B cell (primary cell): ENCODE results near the gene IQSEC3. TPM values are rescaled to one million over a fixed set of nuclear protein-coding genes. Genes with fewer than 3 reads are reported as not detected.

ENCODE experiments used
- ATAC-seq: fragments of 200-7000 bp; cut with Tn5 transposase; one replicate; pipeline ENCODE4 v1.10.0; 2021; ENCODE audit warnings: low read depth, mild to moderate bottlenecking, moderate number of reproducible peaks, moderate library complexity
- CTCF ChIA-PET: fragments of 350-600 bp; sonication (Branson Sonifier 250); formaldehyde crosslinking; loops from one replicate; lab custom pipeline; 2021; ENCODE audit warnings: antibody characterized with exemption, inconsistent platforms; lab: Charles Lee
- POLR2A ChIA-PET: fragments of 350-600 bp; sonication (Branson Sonifier 250); formaldehyde crosslinking; loops from one replicate; lab custom pipeline; 2021; ENCODE audit warnings: antibody characterized with exemption; lab: Charles Lee
- DNase-seq: peaks from one replicate; pipeline ENCODE4 v3.0.0; 2013
- H2AFZ ChIP-seq: 2 replicates; pipeline ENCODE4 v1.6.1; 2012; ENCODE audit warnings: mild to moderate bottlenecking, low read depth, low read length; ENCODE audit not compliant: insufficient read depth, poor library complexity, severe bottlenecking
- H3K27ac ChIP-seq, 2 donors: 1 replicate in 1 of 2; 2 replicates in 1 of 2; pipeline ENCODE4 v1.5.1; 2012 to 2013; ENCODE audit warnings: low read length in 2 of 2, mild to moderate bottlenecking in 2 of 2, moderate library complexity in 1 of 2
- H3K27me3 ChIP-seq, 4 experiments: fragments of 200-600 bp in 1 of 4; sonication (generic) in 1 of 4; replicated peaks in 1 of 4; 1 replicate in 2 of 4; 2 replicates in 2 of 4; pipeline versions ENCODE4 v1.6.1 to v1.7.0; 2013 to 2016; ENCODE audit warnings: low read length in 3 of 4, mild to moderate bottlenecking in 2 of 4, mixed read lengths in 1 of 4, moderate library complexity in 1 of 4; ENCODE audit not compliant: insufficient read depth in 4 of 4, control insufficient read depth in 3 of 4; ENCODE audit errors: control extremely low read depth in 1 of 4
- H3K36me3 ChIP-seq, 2 experiments: replicated peaks in 1 of 2; 1 replicate in 1 of 2; 2 replicates in 1 of 2; pipeline versions ENCODE4 v1.6.1 to v1.7.1; 2013; ENCODE audit warnings: low read length in 1 of 2; ENCODE audit not compliant: insufficient read depth in 2 of 2, control insufficient read depth in 1 of 2; ENCODE audit errors: control extremely low read depth in 1 of 2, extremely low read depth in 1 of 2
- H3K4me1 ChIP-seq, 2 donors: fragments of 200-600 bp in 1 of 2; sonication (generic) in 1 of 2; 1 replicate in 1 of 2; 2 replicates in 1 of 2; pipeline versions ENCODE4 v1.5.1 to v1.6.1; 2013 to 2017; ENCODE audit warnings: low read length in 2 of 2; ENCODE audit not compliant: control insufficient read depth in 2 of 2, insufficient read depth in 2 of 2
- H3K4me2 ChIP-seq: replicated peaks from 2 replicates; pipeline ENCODE3; 2012; ENCODE audit warnings: mild to moderate bottlenecking, low read depth, low read length; ENCODE audit not compliant: poor library complexity, severe bottlenecking
- H3K4me3 ChIP-seq, 5 experiments: fragments of 200-600 bp in 1 of 5; sonication (generic) in 1 of 5; 1 replicate in 3 of 5; 2 replicates in 2 of 5; pipeline versions ENCODE4 v1.5.1 to v1.7.0; 2011 to 2016; ENCODE audit warnings: low read length in 4 of 5, mild to moderate bottlenecking in 4 of 5, low read depth in 2 of 5, control low read depth in 1 of 5, moderate library complexity in 1 of 5; ENCODE audit not compliant: insufficient read depth in 1 of 5; ENCODE audit errors: control extremely low read depth in 1 of 5, extremely low read depth in 1 of 5
- H3K79me2 ChIP-seq: fragments of 200-600 bp; sonication (generic); one replicate; pipeline ENCODE4 v1.6.0; 2016; ENCODE audit warnings: low read length; ENCODE audit not compliant: control insufficient read depth, insufficient read depth
- H3K9ac ChIP-seq: fragments of 200-600 bp; sonication (generic); 2 replicates; pipeline ENCODE4 v1.6.1; 2017; ENCODE audit warnings: mild to moderate bottlenecking, low read length, moderate library complexity
- H3K9me3 ChIP-seq, 3 donors: one replicate each; pipeline versions ENCODE4 v1.6.1 to v1.7.1; 2013; ENCODE audit warnings: low read length in 2 of 3; ENCODE audit not compliant: control insufficient read depth in 2 of 3, insufficient read depth in 1 of 3; ENCODE audit errors: control extremely low read depth in 1 of 3
- H4K20me1 ChIP-seq: 2 replicates; pipeline ENCODE4 v1.6.0; 2012; ENCODE audit warnings: mild to moderate bottlenecking, low read length; ENCODE audit not compliant: insufficient read depth, control insufficient read depth, poor library complexity, severe bottlenecking
- H3K27ac Mint-ChIP-seq: one replicate; pipeline ENCODE4 v1.8.0; 2021; ENCODE audit warnings: mixed read lengths
- H3K27me3 Mint-ChIP-seq: one replicate; pipeline ENCODE4 v1.8.0; 2021; ENCODE audit warnings: mixed read lengths
- H3K4me1 Mint-ChIP-seq: one replicate; pipeline ENCODE4 v1.8.0; 2021; ENCODE audit warnings: mixed read lengths
- H3K4me3 Mint-ChIP-seq: one replicate; pipeline ENCODE4 v1.8.0; 2021; ENCODE audit warnings: mixed read lengths
- H3K9me3 Mint-ChIP-seq: one replicate; pipeline ENCODE4 v1.8.0; 2022; ENCODE audit warnings: mixed read lengths; ENCODE audit not compliant: insufficient read depth
- CTCF ChIP-seq: fragments of 200-600 bp; IDR thresholded peaks from one replicate; pipeline ENCODE4 v1.8.0; 2022; ENCODE audit warnings: antibody characterized with exemption, mild to moderate bottlenecking
- EZH2 ChIP-seq: IDR thresholded peaks from 2 replicates; pipeline ENCODE4 v1.6.1; 2012; ENCODE audit warnings: borderline replicate concordance, low read depth, mild to moderate bottlenecking, moderate library complexity, low read length; ENCODE audit not compliant: insufficient read depth, poor library complexity, severe bottlenecking
- WGBS: methylation state at CpG from one replicate; pipeline ENCODE4 v1.1.5; 2013; ENCODE audit warnings: missing lambda C conversion rate; ENCODE audit not compliant: insufficient coverage; 5-methylcytosine and 5-hydroxymethylcytosine counted together
- intact Hi-C: fragments of 100-400 bp; cut with micrococcal nuclease; formaldehyde crosslinking; loops from one replicate; pipeline ENCODE4 v1.10.0; 2022
- polyA plus RNA-seq: library from polyadenylated mRNA; depleted of rRNA; stranded (reverse); fragments of >200 nt; gene quantifications from 2 replicates; pipeline ENCODE4 v1.2.3, GENCODE V29; 2012
- total RNA-seq, 2 donors: library from RNA; stranded (reverse); fragments of 120-200 nt in 1 of 2; gene quantifications; 1 replicate in 1 of 2; 2 replicates in 1 of 2; pipeline versions ENCODE4 v1.2.3 to v1.2.4, GENCODE V29; 2013 to 2022

IQSEC3 gene
- total and polyA plus RNA-seq, 2 donors (not counting 1 experiment from before 2014, with no cell fraction given) = 0.01 to 1.8 TPM

GRCh38 chr12:167959-168600, 101.5 kb downstream of the IQSEC3 start:
- no peak overlapping the region for H3K9ac ChIP-seq
- no peaks in the 10 kb centered on the region for H3K9me3 ChIP-seq
- no peak overlapping the region for H2AFZ ChIP-seq
- no peaks in the 10 kb centered on the region for H3K36me3 ChIP-seq
- TF ChIP-seq EZH2 = no peak
- TF ChIP-seq CTCF = no peak
- no peak for ATAC-seq
- no peak overlapping the region for H3K4me2 ChIP-seq
- CTCF ChIA-PET = no interaction called here
- no peak overlapping the region for H3K27ac ChIP-seq
- no peaks in the 10 kb centered on the region for H3K4me1 Mint-ChIP-seq
- H3K4me3 Mint-ChIP-seq = no peak overlapping the region
- intact Hi-C loops = no loop called here
- H3K4me3 ChIP-seq = no peak overlapping the region
- H4K20me1 ChIP-seq = no peaks in the 10 kb centered on the region
- no peaks in the 10 kb centered on the region for H3K79me2 ChIP-seq
- peaks cover 26% of the 10 kb centered on the region for H3K27me3 Mint-ChIP-seq
- no peak overlapping the region for H3K27ac Mint-ChIP-seq
- no peaks in the 10 kb centered on the region for H3K9me3 Mint-ChIP-seq
- WGBS = 92% methylated on average over 9 of the region's 12 CpGs
- POLR2A ChIA-PET = no interaction called here
- H3K4me1 ChIP-seq = no peaks in the 10 kb centered on the region
- DNase-seq = no peak
- H3K27me3 ChIP-seq = peaks cover 0 to 2% (median 0%) of the 10 kb centered on the region in 4 experiments

- Mint-ChIP-seq H3K4me1 (no peaks in the 10 kb centered on the region), H3K4me3 (no peak overlapping the region), H3K27ac (no peak overlapping the region), H3K27me3 (peaks cover 26% of the 10 kb centered on the region), H3K9me3 (no peaks in the 10 kb centered on the region)
- Histone ChIP-seq H3K36me3 (no peaks in the 10 kb centered on the region), H3K9me3 (no peaks in the 10 kb centered on the region), H3K4me1 (no peaks in the 10 kb centered on the region), H3K27me3 (peaks cover 0 to 2% (median 0%) of the 10 kb centered on the region in 4 experiments), H4K20me1 (no peaks in the 10 kb centered on the region), H3K9ac (no peak overlapping the region), H3K4me2 (no peak overlapping the region), H2AFZ (no peak overlapping the region), H3K79me2 (no peaks in the 10 kb centered on the region), H3K4me3 (no peak overlapping the region), H3K27ac (no peak overlapping the region)
- 44% methylated on average over 16 of the region's 22 CpGs for WGBS
- CTCF ChIA-PET = no interaction called here
- intact Hi-C loops = no loop called here
- no peak for ATAC-seq
- POLR2A ChIA-PET = no interaction called here
- no peak for DNase-seq
- TF ChIP-seq EZH2 = no peak
- no peak for TF ChIP-seq CTCF
Observed at GRCh38 chr12:168763-169525, 102.4 kb downstream of the IQSEC3 start.
